Neuronal stem cell (in vitro differentiated cells): ENCODE measurements around the gene AP3B2.

Source experiments
- DNase-seq: peaks from one replicate; pipeline ENCODE4 v3.0.0-alpha.2; 2013; ENCODE audit warnings: low spot score
- H2AFZ ChIP-seq: one replicate; pipeline ENCODE4 v1.6.1; 2013; ENCODE audit warnings: mild to moderate bottlenecking, low read length, inconsistent platforms
- H2AK5ac ChIP-seq: 2 replicates; pipeline ENCODE4 v1.6.1; 2013; ENCODE audit warnings: low read depth, mild to moderate bottlenecking, inconsistent platforms, low read length, moderate library complexity, mixed read lengths
- H2BK120ac ChIP-seq: 2 replicates; pipeline ENCODE4 v1.6.1; 2013; ENCODE audit warnings: low read depth, mild to moderate bottlenecking, inconsistent platforms, low read length, moderate library complexity, mixed read lengths
- H2BK12ac ChIP-seq: one replicate; pipeline ENCODE4 v1.6.1; 2013; ENCODE audit warnings: low read length, inconsistent platforms
- H2BK15ac ChIP-seq: 2 replicates; pipeline ENCODE4 v1.6.1; 2013; ENCODE audit warnings: mild to moderate bottlenecking, low read length, inconsistent platforms, mixed read lengths
- H2BK5ac ChIP-seq: one replicate; pipeline ENCODE4 v1.6.1; 2013; ENCODE audit warnings: inconsistent platforms, mild to moderate bottlenecking, low read length, moderate library complexity
- H3K14ac ChIP-seq: one replicate; pipeline ENCODE4 v1.6.1; 2013; ENCODE audit warnings: low read length, inconsistent platforms
- H3K18ac ChIP-seq: 2 replicates; pipeline ENCODE4 v1.6.1; 2013; ENCODE audit warnings: low read length, inconsistent platforms
- H3K23ac ChIP-seq: 2 replicates; pipeline ENCODE4 v1.6.1; 2013; ENCODE audit warnings: low read depth, mild to moderate bottlenecking, mixed read lengths, low read length, inconsistent platforms; ENCODE audit not compliant: poor library complexity
- H3K27ac ChIP-seq: replicated peaks from 3 replicates; pipeline ENCODE4 v1.5.1; 2013; ENCODE audit warnings: low read length, inconsistent platforms
- H3K27me3 ChIP-seq, 3 experiments: 2 replicates each; pipeline ENCODE4 v1.6.1; 2013; ENCODE audit warnings: low read length in 3 of 3, mild to moderate bottlenecking in 2 of 3, inconsistent platforms in 1 of 3, low read depth in 1 of 3, mixed read lengths in 1 of 3, moderate library complexity in 1 of 3; ENCODE audit not compliant: control insufficient read depth in 3 of 3, insufficient read depth in 3 of 3
- H3K36me3 ChIP-seq, 2 donors: replicated peaks in 1 of 2; 2 replicates each; pipeline ENCODE4 v1.6.1; 2013; ENCODE audit warnings: low read length in 2 of 2; ENCODE audit not compliant: control insufficient read depth in 2 of 2, insufficient read depth in 2 of 2
- H3K4ac ChIP-seq: 2 replicates; pipeline ENCODE4 v1.6.1; 2013; ENCODE audit warnings: inconsistent platforms, mild to moderate bottlenecking, low read length, moderate library complexity
- H3K4me1 ChIP-seq, 2 donors: 1 replicate in 1 of 2; 2 replicates in 1 of 2; pipeline ENCODE4 v1.6.1; 2013; ENCODE audit warnings: low read length in 2 of 2, low read depth in 1 of 2; ENCODE audit not compliant: control insufficient read depth in 2 of 2, insufficient read depth in 1 of 2
- H3K4me2 ChIP-seq: one replicate; pipeline ENCODE4 v1.6.1; 2013; ENCODE audit warnings: mild to moderate bottlenecking, low read length, inconsistent platforms; ENCODE audit not compliant: insufficient read depth, poor library complexity, severe bottlenecking
- H3K4me3 ChIP-seq, 2 donors: 2 replicates each; pipeline ENCODE4 v1.5.1; 2013; ENCODE audit warnings: low read length in 2 of 2, mild to moderate bottlenecking in 2 of 2, inconsistent platforms in 1 of 2, moderate library complexity in 1 of 2
- H3K79me1 ChIP-seq: one replicate; pipeline ENCODE4 v1.6.1; 2013; ENCODE audit warnings: low read depth, mild to moderate bottlenecking, inconsistent platforms, low read length, moderate library complexity
- H3K9ac ChIP-seq: one replicate; pipeline ENCODE4 v1.6.1; 2013; ENCODE audit warnings: mild to moderate bottlenecking, low read depth, low read length, inconsistent platforms; ENCODE audit not compliant: poor library complexity
- H3K9me3 ChIP-seq, 2 donors: replicated peaks in 1 of 2; 2 replicates each; pipeline versions ENCODE3 to v1.6.1; 2013; ENCODE audit warnings: low read length in 2 of 2, mild to moderate bottlenecking in 2 of 2, inconsistent platforms in 1 of 2, low read depth in 1 of 2, mixed read lengths in 1 of 2, moderate library complexity in 1 of 2; ENCODE audit not compliant: control insufficient read depth in 2 of 2, insufficient read depth in 1 of 2
- H4K8ac ChIP-seq: one replicate; pipeline ENCODE4 v1.6.1; 2013; ENCODE audit warnings: low read depth, mild to moderate bottlenecking, inconsistent platforms, low read length, moderate library complexity
- H4K91ac ChIP-seq: one replicate; pipeline ENCODE4 v1.6.1; 2013; ENCODE audit warnings: low read length, low read depth, mild to moderate bottlenecking, inconsistent platforms; ENCODE audit not compliant: poor library complexity
- WGBS, 2 donors: extraction: QIAGEN DNeasy Blood & Tissue Kit; methylation state at CpG; one replicate each; pipeline ENCODE4 v1.1.7; 2013; ENCODE audit warnings: missing lambda C conversion rate in 2 of 2, mixed read lengths in 1 of 2; ENCODE audit not compliant: insufficient read length in 2 of 2, insufficient replicate concordance in 1 of 2; ENCODE audit errors: extremely low coverage in 2 of 2; 5-methylcytosine and 5-hydroxymethylcytosine counted together

Gene AP3B2

DNA sequence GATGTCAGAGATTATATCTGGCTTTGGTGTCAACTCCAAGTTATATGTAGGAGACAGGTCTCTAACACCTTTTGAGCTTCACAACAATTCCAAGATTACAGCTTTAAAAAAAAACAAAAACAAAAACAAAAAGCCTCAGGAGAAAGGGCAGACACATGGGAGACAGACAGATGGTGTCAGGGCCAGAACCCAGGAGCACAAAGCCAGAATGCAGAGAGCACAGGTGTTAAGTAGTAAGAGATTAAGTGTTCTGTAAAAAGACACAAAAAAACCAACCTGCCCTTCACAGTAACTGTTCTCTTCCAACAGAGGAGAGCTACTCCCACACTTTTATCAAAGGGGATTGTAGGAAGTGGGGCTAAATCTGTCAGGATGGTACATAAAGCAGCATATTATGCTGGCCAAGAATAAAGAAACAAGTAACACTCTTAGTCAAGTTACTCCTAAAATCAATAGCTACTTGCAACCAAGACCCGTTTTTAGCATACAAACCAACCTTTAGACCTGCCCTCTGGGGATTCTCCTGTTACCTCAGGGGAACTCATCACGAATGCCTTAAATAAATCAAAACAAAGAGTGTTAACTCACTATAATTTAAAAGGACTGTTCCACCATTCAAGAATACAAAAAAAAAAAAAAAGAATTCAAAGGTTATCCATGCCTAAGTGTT is 68.4 kb downstream of the AP3B2 start:
- H3K27me3 ChIP-seq: peaks cover 5 to 98% (median 20%) of the 10 kb centered on the region in 3 experiments
- H2BK120ac ChIP-seq: no peak overlapping the region

GRCh38 chr15:82640672-82641071 is 69.0 kb downstream of the AP3B2 start:
- no peaks in the 10 kb centered on the region for H3K9me3 ChIP-seq
- H4K8ac ChIP-seq: no peak overlapping the region
- H2AK5ac ChIP-seq: no peak overlapping the region
- H2AFZ ChIP-seq: no peak overlapping the region
- H4K91ac ChIP-seq: no peak overlapping the region
- no peak overlapping the region for H3K18ac ChIP-seq
- H3K27ac ChIP-seq: no peak overlapping the region
- no peak overlapping the region for H3K14ac ChIP-seq
- H3K79me1 ChIP-seq: no peaks in the 10 kb centered on the region
- H3K4me2 ChIP-seq: no peak overlapping the region
- H3K23ac ChIP-seq: no peak overlapping the region
- H2BK12ac ChIP-seq: no peak overlapping the region
- no peak overlapping the region for H2BK120ac ChIP-seq
- peaks cover 0 to 98% (median 14%) of the 10 kb centered on the region in 3 experiments for H3K27me3 ChIP-seq
- no peak overlapping the region for H3K9ac ChIP-seq
- WGBS, 2 donors: no CpG with 5 or more reads among the region's 3 CpGs
- no peak overlapping the region for H3K4ac ChIP-seq
- no peak for DNase-seq
- H3K4me3 ChIP-seq: no peak overlapping the region
- H3K4me1 ChIP-seq: peaks cover 0 to 1% of the 10 kb centered on the region in 2 donors
- no peak overlapping the region for H2BK5ac ChIP-seq
- no peaks in the 10 kb centered on the region for H3K36me3 ChIP-seq
- no peak overlapping the region for H2BK15ac ChIP-seq

More for the DNA sequence above, 68.4 kb downstream of the AP3B2 start:
- H3K18ac ChIP-seq: no peak overlapping the region
- no peak overlapping the region for H3K14ac ChIP-seq
- no peak overlapping the region for H2BK15ac ChIP-seq
- H3K27ac ChIP-seq: no peak overlapping the region
- no peak overlapping the region for H3K4me3 ChIP-seq
- H3K9me3 ChIP-seq: peaks cover 0 to 2% of the 10 kb centered on the region in 2 donors
- no peak overlapping the region for H3K4ac ChIP-seq
- no peak overlapping the region for H3K4me2 ChIP-seq
- H3K79me1 ChIP-seq: no peaks in the 10 kb centered on the region
- H2AFZ ChIP-seq: no peak overlapping the region
- H2BK5ac ChIP-seq: no peak overlapping the region
- no peak overlapping the region for H2AK5ac ChIP-seq
- H3K4me1 ChIP-seq: peaks cover 0 to 4% of the 10 kb centered on the region in 2 donors
- no peak for DNase-seq
- no peak overlapping the region for H3K23ac ChIP-seq
- H2BK12ac ChIP-seq: no peak overlapping the region
- no peak overlapping the region for H4K91ac ChIP-seq
- no CpG with 5 or more reads among the region's 2 CpGs for WGBS, 2 donors
- H4K8ac ChIP-seq: no peak overlapping the region
- no peaks in the 10 kb centered on the region for H3K36me3 ChIP-seq
- no peak overlapping the region for H3K9ac ChIP-seq

DNA sequence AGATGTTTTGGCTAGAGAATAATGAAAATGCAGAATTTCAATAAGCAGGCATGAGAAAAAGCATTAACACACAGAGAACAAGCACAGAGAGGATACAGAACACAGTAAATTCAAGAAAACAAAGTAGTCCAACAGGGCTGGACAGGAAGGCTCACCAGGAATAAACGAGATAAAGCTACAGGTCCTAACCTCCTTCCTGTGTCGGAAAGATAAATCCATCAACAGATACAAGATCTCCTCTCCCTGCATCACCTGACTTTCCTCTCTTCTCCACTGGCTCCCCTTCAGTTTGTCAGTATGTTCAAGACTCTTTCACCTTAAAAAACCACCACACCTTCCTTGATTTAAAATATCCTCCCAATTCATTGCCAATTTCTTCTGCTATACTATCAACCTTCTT is 73.9 kb downstream of the AP3B2 start:
- Histone ChIP-seq H3K9me3 (no peaks in the 10 kb centered on the region), H2BK15ac (no peak overlapping the region), H3K4me2 (no peak overlapping the region), H3K27ac (no peak overlapping the region), H3K18ac (no peak overlapping the region), H3K4me3 (no peak overlapping the region), H2BK120ac (no peak overlapping the region), H3K27me3 (peaks cover 0 to 78% (median 1%) of the 10 kb centered on the region in 3 experiments), H3K23ac (no peak overlapping the region), H3K14ac (no peak overlapping the region), H3K4ac (no peak overlapping the region), H4K8ac (no peak overlapping the region), H2AFZ (no peak overlapping the region), H3K9ac (no peak overlapping the region), H3K36me3 (no peaks in the 10 kb centered on the region), H3K4me1 (no peaks in the 10 kb centered on the region), H3K79me1 (no peaks in the 10 kb centered on the region), H4K91ac (no peak overlapping the region), H2AK5ac (no peak overlapping the region), H2BK5ac (no peak overlapping the region), H2BK12ac (no peak overlapping the region)
- WGBS, 2 donors: no CpG with 5 or more reads among the region's 2 CpGs
- DNase-seq: no peak

GRCh38 chr15:82630033-82630432 is 79.6 kb downstream of the AP3B2 start:
- no peaks in the 10 kb centered on the region for H3K79me1 ChIP-seq
- no peak overlapping the region for H3K14ac ChIP-seq
- H3K4me1 ChIP-seq: no peaks in the 10 kb centered on the region
- H3K18ac ChIP-seq: no peak overlapping the region
- no peak overlapping the region for H2BK5ac ChIP-seq
- WGBS, 2 donors: no CpG with 5 or more reads among the region's 4 CpGs
- no peaks in the 10 kb centered on the region for H3K36me3 ChIP-seq
- H3K27me3 ChIP-seq: peaks cover 0 to 32% (median 0%) of the 10 kb centered on the region in 3 experiments
- no peak overlapping the region for H3K23ac ChIP-seq
- H3K4me3 ChIP-seq: no peak overlapping the region
- H2BK12ac ChIP-seq: no peak overlapping the region
- DNase-seq: no peak
- H2BK15ac ChIP-seq: no peak overlapping the region
- no peak overlapping the region for H4K91ac ChIP-seq
- no peak overlapping the region for H4K8ac ChIP-seq
- H3K9me3 ChIP-seq: no peaks in the 10 kb centered on the region
- H3K4ac ChIP-seq: no peak overlapping the region
- H3K4me2 ChIP-seq: no peak overlapping the region
- no peak overlapping the region for H2AFZ ChIP-seq
- no peak overlapping the region for H3K27ac ChIP-seq
- H3K9ac ChIP-seq: no peak overlapping the region
- no peak overlapping the region for H2AK5ac ChIP-seq
- H2BK120ac ChIP-seq: no peak overlapping the region
